AG08396 (cell line): ENCODE results near the gene TSC1.

Source experiments
- DNase-seq: peaks from one replicate; pipeline ENCODE4 v3.0.0; 2012; ENCODE audit warnings: low spot score, mixed read lengths

The TSC1 gene

GRCh38 chr9:132937463-132937901, 6.9 kb downstream of the TSC1 start:
- no peak for DNase-seq

- DNase-seq: no peak
Measured at GRCh38 chr9:132935026-132935425, 9.4 kb downstream of the TSC1 start.

- DNase-seq: no peak
Measured at GRCh38 chr9:132931178-132931735, 13.2 kb downstream of the TSC1 start.

- no peak for DNase-seq
Measured at GRCh38 chr9:132927704-132928103, 16.7 kb downstream of the TSC1 start.

- DNase-seq: no peak
Measured at GRCh38 chr9:132923346-132923902, 21.0 kb downstream of the TSC1 start.

- no peak for DNase-seq
Measured at GRCh38 chr9:132919614-132920268, 24.7 kb downstream of the TSC1 start.

- no peak for DNase-seq
Measured at GRCh38 chr9:132914924-132915323, 29.5 kb downstream of the TSC1 start.

GRCh38 chr9:132912131-132912530, 32.3 kb downstream of the TSC1 start:
- DNase-seq: no peak

GRCh38 chr9:132910376-132910775, 34.0 kb downstream of the TSC1 start:
- DNase-seq: no peak

GRCh38 chr9:132909311-132909710, 35.1 kb downstream of the TSC1 start:
- DNase-seq: no peak

- DNase-seq: no peak
Measured at GRCh38 chr9:132908635-132909034, 35.8 kb downstream of the TSC1 start.

GRCh38 chr9:132905726-132906125, 38.7 kb downstream of the TSC1 start:
- DNase-seq: no peak

GRCh38 chr9:132903574-132904492, 40.6 kb downstream of the TSC1 start:
- DNase-seq: no peak

- peak; percentile 86 for DNase-seq
Measured at GRCh38 chr9:132901858-132902831, 42.3 kb downstream of the TSC1 start.

- DNase-seq: no peak
Measured at GRCh38 chr9:132898051-132898450, 46.4 kb downstream of the TSC1 start.

- DNase-seq: no peak
Measured at GRCh38 chr9:132896906-132897305, 47.5 kb downstream of the TSC1 start.

GRCh38 chr9:132896264-132896663, 48.2 kb downstream of the TSC1 start:
- no peak for DNase-seq

- no peak for DNase-seq
Measured at GRCh38 chr9:132894862-132895835, 49.3 kb downstream of the TSC1 start.

GRCh38 chr9:132894346-132894745, 50.1 kb downstream of the TSC1 start:
- no peak for DNase-seq

GRCh38 chr9:132892400-132892799, 52.0 kb downstream of the TSC1 start:
- DNase-seq: no peak
